ENCODE measurements around the gene AXIN1.

DNA sequence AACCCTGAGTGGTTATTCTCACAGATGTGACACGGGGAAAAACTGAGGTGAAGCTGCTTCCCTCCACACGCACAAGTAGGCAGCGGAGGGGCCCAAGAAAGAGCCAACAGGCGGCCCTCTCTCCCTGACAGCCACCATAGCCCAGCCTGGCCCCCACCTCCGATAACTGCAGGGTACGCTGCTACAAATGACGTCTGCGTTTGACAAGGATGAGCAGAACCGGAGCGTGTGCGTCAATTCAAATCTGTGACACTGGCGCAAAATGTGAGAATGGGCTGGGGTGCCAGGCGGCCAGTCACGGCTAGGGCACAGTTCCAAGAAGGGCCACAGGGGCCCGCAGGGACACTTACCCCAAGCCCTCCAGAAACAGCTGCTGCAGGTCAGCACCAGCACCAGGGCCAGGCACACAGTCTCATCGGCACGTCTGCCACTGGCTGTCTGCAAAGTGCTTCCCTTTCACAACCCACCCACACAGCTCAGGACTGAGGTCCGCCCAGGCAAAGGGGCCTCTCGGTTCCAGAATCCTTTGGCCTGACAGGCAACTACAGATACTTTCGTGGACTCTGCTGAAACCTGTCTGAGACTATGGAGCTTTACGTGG, 14.4 kb downstream of the AXIN1 start:
- TF ChIP-seq, protein P1, sequence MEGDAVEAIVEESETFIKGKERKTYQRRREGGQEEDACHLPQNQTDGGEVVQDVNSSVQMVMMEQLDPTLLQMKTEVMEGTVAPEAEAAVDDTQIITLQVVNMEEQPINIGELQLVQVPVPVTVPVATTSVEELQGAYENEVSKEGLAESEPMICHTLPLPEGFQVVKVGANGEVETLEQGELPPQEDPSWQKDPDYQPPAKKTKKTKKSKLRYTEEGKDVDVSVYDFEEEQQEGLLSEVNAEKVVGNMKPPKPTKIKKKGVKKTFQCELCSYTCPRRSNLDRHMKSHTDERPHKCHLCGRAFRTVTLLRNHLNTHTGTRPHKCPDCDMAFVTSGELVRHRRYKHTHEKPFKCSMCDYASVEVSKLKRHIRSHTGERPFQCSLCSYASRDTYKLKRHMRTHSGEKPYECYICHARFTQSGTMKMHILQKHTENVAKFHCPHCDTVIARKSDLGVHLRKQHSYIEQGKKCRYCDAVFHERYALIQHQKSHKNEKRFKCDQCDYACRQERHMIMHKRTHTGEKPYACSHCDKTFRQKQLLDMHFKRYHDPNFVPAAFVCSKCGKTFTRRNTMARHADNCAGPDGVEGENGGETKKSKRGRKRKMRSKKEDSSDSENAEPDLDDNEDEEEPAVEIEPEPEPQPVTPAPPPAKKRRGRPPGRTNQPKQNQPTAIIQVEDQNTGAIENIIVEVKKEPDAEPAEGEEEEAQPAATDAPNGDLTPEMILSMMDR (IDR thresholded peaks at IDR 0.05), result no peak
- TF ChIP-seq EP300 (IDR thresholded peaks at IDR 0.05) (no peak), POLR2A (IDR thresholded peaks at IDR 0.05) (no peak)
